HG03039 (cell line): ENCODE results near the gene SLC35F6.
"Not testable (repeated sequence)": the region's sequence is repeated elsewhere in the genome, so short reads cannot be mapped to it uniquely, and the experiment has no call there.

Experiments used
- ATAC-seq: cut with Tn5 transposase; IDR thresholded peaks from one replicate; pipeline ENCODE4 v1.9.1; 2021; ENCODE audit warnings: mild to moderate bottlenecking, moderate library complexity; ENCODE audit not compliant: unreplicated experiment

The SLC35F6 gene

DNA sequence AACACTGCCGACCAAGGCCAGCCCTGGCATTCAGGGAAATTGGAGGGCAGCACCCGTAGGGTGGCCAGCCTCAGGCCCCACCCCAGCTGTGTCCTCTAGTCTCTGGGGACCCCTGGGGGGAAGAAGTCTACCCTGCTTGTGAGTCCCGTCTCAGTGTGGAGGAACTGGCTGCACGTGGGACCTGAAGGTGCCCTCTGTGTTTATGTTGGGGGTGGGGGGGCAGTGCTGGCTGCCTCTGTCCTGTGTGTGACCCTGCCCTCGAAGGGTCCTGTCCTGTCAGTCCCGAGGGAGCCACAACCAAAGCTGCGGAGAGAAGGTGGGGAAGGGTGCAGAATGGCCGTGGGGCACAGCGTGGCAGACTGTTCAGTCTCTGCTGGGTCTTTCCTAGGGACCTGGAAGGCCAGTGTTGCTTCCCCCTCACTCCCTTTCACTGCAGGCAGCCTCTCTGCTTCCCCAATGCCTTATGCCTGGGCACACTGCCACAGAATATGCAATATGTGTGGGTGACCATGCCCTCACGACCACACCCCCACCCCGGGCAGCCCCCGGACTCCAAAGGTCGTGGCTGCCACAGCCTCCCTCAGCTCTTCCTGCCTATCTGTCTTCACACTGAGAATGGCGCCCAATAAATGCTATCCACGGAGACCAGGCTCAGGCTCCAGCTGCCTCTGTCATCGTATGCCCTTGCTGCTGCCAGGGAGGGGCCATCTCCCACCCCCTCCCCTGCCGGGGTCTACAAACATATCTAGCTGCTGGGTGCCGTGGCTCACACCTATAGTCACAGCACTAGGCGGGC lies 33.3 kb upstream of the SLC35F6 start:
- no peak for ATAC-seq

DNA sequence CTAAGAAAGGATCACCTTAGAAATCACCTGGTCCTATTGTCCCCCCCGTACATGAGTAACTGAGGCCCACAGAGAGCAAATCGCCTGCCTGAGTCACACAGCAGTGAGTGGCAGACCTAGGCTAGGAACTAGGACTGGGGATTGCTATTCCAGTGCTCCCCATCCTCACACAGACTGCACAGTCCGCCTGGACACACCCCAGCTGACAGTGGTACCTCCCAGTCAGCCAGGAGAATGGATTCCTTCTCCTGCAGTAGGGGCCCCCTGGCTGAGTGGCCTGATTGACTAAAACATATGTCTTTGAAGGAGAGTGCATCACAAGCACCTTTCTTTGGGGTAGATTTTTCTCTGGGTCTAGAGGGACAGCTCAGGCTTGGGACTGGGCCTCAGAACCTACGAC lies 32.4 kb upstream of the SLC35F6 start:
- no peak for ATAC-seq

DNA sequence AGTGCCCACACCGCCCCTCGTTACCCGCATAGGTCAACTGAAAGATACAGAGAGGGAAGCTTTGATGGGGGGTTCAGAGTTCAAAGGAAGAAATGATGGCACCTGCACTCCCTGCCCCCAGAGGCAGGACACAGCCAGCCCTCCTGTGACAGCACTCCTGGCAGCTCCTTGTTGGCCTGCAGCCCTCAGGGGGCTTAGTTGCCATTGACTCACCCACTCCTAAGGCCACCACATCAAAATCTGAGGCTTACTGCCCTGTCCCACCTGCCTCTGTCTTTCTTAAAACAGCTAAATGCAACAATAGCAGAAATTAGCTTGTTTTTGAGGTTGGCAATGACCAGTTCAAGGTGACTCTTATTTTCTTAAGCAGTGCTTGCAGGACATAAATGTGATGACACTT lies 31.6 kb upstream of the SLC35F6 start:
- ATAC-seq = no peak

DNA sequence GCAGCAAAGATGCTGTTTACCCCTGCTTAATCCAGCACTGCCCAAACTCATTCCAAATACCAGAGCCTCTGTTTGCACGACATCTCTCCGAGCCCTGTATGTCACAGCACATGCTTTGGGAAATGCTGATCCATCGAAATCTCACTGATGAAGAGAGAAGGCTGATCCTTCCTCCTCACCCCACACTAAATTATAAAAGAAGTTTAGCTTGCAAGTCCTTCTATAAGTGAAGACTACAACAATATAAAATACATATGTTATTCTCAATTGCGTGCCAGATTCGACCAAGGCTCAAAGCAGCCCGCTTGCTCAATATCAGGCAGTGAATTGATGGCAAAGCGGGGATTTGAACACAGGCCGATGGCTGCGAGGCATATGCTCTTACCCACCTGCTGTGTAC lies 30.7 kb upstream of the SLC35F6 start:
- ATAC-seq = no peak

DNA sequence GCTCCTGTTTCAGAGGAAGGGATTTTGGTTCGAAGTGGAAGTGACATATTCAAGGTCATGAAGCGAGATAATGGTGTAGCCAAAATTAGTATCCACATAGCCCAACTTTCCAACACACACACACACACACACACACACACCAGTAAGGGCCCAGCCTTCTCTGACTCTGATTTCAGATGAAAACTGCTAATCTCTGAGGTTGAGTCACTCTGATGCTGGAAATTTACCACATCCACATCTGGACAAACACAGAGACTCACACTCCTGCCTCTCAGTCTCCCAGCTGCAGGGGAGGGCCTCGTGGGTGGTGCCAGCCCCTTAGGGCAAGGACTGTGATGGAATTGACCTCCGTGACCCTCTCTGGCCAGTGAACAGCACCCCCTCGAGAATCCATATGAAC lies 29.0 kb upstream of the SLC35F6 start:
- ATAC-seq = no peak

DNA sequence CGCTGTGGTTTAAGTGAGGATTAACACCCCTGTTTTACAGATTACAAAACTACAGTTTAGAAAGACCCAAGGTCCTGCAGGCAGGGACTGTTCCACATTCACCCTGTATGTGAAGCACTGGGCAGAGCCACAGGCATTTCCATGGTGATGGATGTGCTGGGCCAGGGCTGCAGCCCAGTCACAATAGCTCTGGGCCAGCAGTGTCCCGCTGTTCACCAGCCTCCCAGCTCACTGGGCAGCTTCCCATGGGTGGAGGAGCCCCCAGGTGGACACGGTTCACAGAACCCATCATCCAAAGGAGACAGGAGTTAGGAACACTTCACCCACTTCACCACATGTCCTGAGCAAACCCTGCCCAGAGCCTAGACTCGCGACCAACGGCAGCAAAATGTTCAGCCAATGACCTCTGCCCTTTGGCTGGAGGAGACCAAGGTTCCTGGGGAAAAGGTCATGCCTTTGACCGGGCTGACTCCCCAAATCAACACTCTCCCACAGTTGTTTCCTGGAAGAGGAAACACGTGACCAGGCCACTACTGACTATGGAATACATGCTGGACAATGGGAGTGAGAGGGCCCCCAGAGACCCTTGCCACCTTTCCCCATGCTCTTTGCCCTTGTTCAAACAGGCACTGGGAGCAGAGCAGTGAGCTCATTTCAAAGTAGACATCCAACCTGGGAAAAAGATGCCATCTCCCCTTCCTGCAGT lies 28.0 kb upstream of the SLC35F6 start:
- no peak for ATAC-seq

DNA sequence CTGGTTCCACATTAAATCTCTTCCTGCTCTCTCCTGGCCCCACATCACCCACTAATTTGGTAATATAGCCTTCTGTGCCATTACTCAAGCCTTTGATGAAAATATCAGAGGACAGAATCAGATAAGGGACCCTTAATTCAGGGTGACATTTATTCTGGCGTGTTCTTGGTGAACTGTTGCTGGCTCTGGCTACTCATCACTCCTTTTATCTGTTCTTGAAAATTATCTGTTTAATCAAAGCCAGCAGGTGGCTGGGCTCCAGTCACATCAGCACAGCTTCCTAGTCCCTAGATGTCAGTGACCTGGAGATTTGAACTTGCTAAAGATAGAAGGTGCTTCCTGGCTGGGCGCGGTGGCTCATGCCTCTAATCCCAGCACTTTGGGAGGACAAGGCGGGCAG lies 26.9 kb upstream of the SLC35F6 start:
- no peak for ATAC-seq

DNA sequence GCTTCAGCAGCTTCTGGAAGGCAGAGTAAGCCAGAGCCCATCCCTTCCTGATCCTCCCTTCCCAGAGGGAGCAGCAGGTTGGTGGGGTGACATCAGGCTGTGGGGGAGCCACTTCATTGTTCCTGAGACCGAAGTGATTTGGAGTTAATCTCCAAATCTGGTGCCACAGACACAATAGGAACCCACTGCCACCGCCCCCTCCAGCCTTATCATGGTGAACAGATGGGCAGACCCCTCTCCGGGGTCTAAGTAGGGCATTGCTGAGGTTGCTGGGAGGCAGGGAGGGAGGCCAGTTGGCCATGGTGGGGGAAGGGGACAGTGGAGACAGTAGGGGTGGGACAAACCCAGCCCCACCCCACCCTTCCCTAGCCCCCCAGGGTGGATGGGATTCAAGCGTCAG lies 25.6 kb upstream of the SLC35F6 start:
- no peak for ATAC-seq

DNA sequence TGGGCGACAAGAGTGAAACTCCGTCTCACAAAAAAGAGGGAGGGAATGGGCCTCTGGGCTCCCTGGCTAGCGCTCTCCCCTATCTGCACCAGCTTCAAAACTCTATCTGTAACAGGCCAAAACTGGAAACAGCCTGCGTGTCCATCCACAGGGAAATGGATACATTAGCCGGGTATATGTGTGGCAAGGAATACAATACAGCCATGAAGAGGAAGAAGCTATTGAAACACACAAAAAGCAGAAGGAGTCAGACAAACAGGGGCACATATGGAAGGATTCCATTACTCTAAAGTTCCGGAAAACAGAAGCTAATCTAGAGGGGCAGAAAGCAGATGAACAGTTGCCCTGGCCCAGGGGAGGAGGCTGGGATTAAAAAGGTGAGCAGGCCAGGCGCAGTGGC lies 24.6 kb upstream of the SLC35F6 start:
- no peak for ATAC-seq

DNA sequence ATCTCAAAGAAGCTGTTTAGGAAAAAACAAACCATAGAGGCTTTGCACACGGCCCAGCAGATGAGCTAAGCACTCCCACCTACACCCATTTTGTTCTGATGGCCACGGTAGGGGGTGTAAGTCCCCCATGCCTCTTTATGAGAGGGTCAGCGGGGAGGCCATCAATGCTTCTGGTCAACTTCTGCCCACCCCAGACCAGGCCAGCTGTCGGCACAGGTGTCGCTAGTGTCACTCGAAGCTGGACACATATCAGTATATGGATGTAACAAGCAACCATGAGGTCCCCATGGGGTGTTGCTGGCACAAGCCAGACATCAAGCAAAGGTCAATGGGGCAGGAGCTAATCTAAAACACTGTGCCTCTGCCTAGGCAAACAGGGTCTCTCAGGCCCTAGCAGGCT lies 23.7 kb upstream of the SLC35F6 start:
- ATAC-seq = no peak

DNA sequence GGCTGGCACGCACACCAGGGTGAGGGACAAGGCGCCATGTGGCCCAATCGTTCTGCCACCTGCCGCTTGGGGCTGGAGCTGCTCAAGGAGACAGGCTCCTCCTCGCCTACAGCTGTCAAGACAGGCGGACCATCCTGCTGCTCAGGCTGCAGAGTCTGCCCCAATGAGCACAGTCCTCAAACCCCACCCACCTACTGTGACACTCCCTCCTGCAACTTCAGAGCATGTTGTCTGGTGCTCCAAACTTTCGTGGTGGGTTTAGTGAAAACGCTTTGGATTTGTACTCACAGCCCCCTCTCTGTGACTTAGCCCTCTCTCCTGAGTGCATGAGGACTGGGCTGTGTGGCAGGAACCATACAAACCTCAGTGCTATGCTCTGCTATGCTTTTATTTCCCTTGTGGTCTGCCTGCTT lies 23.2 kb upstream of the SLC35F6 start:
- no peak for ATAC-seq

DNA sequence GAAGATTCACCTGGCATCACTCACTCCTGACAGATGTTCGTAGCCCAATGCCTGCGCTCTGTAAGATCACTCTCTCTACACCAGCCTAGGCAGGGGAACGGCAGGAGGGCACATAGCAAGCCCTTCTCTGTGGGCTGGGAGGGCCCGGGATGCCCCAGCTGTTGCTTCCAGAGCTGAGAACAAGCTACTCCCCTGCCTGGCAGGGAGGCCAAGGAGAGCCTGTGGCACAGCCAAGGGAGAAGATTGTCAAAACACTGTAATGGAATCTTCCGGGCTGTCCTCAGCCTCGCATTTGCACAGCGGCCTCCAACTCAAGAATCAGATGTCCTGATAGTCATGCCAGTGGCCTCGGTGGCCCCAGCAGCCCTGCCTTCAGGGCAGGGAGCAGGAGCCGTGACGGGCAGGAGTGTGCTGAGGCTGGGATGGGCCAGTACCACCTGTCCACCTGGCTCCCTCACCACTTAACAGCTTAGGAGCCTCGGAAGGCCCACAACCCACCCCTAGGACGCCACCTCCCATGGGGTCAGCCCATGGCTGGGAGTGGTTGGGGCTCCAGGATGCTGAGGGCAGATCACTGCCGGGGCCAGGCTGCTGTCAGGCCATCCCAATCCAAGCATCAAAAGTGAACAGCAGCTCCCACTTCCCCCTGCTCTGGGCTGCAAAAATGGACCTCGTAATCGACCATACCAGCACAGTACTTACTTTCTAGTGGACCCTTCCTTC lies 21.9 kb upstream of the SLC35F6 start:
- ATAC-seq = no peak

DNA sequence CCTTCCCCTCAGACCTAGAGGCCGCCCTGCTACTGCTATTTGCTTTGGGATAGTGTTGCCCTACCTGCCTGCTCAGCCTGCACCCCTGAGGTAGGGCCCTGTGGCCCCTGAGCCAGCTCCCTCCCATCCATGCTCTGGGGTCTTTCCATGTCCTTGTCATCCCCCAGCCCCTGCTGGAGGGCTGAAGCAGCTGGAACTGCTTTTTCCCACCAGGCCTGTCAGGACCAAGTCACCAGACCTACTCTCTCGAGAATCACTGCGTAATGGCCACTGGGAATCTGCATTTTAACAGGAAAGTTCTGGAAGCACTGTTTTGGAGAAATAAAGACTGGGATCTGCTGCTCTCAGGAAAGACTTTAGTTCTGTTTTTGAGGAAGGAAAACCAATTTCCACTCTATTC lies 20.2 kb upstream of the SLC35F6 start:
- no peak for ATAC-seq

DNA sequence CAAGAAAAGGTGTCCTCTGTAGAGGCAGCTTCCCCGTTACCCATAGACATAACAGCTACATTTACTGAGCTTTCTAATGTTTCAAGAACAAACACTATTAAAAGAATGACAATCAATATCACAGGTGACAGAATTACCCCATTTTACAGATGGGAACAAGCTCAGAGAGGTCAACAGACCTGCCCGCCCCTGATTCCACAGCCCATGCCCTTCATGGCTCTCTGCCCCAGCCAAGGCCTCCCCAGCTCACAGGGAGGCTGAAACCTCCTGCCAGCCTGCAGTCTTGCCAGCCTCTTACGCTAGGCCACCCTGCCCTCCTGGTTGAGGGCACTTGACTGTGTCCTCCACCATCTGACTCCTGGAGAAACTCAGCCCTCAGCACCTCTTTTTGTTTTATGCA lies 19.1 kb upstream of the SLC35F6 start:
- ATAC-seq = no peak

DNA sequence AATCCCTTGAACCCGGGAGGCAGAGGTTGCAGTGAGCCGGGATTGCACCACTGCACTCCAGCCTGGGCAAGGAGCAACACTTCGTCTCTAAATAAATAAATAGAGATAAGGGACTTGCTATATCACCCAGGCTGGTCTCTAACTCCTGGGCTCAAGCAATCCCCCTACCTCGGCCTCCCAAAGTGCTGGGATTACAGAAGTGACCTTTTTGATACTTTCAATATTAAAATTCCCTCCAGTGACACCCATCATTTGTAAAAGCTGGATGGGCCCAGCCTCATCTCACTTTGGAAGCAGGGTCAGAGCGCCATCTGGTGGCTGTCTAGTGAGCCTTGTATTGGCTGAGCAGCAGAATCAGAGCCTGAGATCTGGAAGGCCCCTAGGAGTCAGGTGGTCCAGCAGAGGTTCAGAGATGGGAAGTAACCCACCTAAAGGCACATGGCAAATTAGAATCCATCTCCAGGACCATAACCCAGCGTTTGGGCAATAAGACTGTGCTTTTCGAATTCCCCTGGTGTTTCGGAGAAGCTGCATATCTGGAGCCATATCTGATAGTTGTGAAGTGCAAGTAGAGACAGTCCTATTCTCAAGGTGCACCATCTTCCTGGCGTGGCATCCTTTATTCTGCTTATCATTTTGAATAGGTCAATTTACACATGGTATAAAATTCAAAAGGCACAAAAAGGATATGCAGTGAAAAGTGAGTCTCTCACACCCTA lies 18.3 kb upstream of the SLC35F6 start:
- ATAC-seq = no peak

DNA sequence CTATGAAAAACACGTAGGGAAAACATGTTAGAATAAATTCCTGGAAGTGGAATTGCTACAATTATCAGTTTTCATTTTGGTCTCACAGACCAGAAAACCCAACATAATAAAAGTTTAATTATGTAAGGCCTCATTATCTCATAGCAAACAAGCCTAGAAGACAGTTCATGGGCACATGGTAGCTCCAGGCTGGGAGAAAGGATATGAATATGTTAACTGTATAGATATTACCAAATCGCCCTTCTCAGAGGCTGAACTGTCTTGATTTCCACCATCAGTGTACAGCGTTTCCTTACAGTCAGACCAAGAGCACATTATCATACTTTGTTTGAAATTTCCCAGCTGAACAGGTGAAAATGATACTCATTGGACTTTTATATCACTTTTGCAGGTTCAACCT lies 17.1 kb upstream of the SLC35F6 start:
- ATAC-seq = no peak

DNA sequence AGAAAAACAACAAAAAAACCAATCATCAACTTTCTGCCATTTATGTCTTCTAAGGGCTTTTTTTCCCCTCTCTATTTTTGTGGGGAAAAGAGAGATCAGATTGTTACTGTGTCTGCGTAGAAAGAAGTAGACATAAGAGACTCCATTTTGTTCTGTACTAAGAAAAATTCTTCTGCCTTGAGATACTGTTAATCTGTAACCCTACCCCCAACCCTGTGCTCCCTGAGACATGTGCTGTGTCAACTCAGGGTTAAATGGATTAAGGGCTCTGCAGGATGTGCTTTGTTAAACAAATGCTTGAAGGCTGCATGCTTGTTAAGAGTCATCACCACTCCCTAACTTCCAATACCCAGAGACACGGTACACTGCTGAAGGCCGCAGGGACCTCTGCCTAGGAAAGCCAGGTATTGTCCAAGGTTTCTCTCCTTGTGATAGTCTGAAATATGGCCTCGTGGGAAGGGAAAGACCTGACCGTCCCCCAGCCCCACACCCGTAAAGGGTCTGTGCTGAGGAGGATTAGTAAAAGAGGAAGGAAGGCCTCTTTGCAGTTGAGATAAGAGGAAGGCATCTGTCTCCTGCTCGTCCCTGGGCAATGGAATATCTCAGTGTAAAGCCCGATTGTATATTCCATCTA lies 14.2 kb upstream of the SLC35F6 start:
- ATAC-seq = not testable (repeated sequence)

DNA sequence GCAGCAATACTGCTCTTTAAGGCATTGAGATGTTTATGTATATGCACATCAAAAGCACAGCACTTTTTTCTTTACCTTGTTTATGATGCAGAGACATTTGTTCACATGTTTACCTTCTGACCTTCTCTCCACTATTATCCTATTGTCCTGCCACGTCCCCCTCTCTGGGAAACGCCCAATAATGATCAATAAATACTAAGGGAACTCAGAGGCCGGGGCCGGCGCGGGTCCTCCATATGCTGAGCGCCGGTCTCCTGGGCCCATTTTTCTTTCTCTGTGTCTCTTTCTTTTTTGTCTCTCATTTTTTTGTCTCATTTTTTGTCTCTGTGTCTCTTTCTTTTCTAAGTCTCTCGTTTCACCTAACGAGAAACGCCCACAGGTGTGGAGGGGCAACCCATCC lies 13.6 kb upstream of the SLC35F6 start:
- ATAC-seq = not testable (repeated sequence)

DNA sequence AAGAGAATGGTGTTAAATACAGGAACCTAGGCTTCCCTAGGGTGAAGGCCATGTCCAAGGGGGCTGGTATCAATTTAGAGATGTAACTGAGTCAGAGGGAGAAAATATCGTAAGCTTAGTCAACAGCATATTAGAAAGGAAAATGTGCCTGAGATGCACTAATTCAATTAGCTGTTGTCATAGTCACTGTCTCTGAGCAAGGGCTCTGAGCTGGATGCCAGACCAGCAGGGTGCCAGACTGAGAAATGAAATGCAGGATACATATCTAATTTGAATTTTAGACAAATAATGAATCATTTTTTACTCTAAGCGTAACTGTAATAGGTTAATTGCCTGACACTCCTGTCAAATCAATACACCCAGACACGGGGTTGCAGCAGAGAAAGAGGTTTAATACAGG lies 11.4 kb upstream of the SLC35F6 start:
- ATAC-seq = no peak

DNA sequence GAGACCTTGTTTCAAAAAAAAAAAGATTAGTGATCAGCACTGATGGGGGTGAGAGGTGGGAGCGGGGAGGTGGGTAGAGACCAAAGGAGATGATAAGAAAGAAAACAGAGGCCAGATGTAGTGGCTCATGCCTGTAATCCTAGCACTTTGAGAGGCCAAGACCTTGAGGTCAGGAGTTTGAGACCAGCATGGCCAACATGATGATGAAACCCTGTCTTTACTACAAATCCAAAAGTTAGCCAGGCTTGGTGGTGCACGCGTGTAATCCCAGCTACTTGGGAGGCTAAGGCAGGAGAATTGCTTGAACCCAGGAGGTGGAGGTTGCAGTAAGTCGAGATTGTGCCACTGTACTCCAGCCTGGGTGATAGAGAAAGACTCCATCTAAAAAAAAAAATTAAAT lies 9.5 kb upstream of the SLC35F6 start:
- no peak for ATAC-seq
